HepG2 (cell line): ENCODE data around the gene SAMD10. TPM values are rescaled to one million over a fixed set of nuclear protein-coding genes. Genes with fewer than 3 reads are reported as not detected.
A peak's percentile ranks its signal among the peaks of the same experiment; 100 is the strongest.

Source experiments
- ESRRA ChIP-seq: sonication (generic); formaldehyde crosslinking; IDR thresholded peaks from 2 replicates; pipeline ENCODE4 v1.5.1; 2020; ENCODE audit warnings: mild to moderate bottlenecking, low read depth, missing genetic modification reagents
- HNRNPLL ChIP-seq: fragments of 200-400 bp; formaldehyde crosslinking; IDR thresholded peaks from 2 replicates; pipeline ENCODE4 v1.6.1; 2017; ENCODE audit warnings: mild to moderate bottlenecking, low read depth, low read length; ENCODE audit not compliant: poor library complexity, severe bottlenecking
- MAFK ChIP-seq, 2 experiments: IDR thresholded peaks in 1 of 2; conservative IDR thresholded peaks in 1 of 2; 2 replicates each; pipeline ENCODE4 v1.6.1; 2011; ENCODE audit warnings: improper control_type of control experiment in 2 of 2, low read length in 2 of 2
- MED13 ChIP-seq: sonication (generic); formaldehyde crosslinking; IDR thresholded peaks from 2 replicates; pipeline ENCODE4 v1.5.0; 2020; ENCODE audit warnings: missing genetic modification reagents
- MTF1 ChIP-seq: sonication (generic); formaldehyde crosslinking; IDR thresholded peaks from 2 replicates; pipeline ENCODE4 v1.5.0; 2020; ENCODE audit warnings: missing genetic modification reagents
- NONO ChIP-seq, 2 experiments: fragments of 450-650 bp in 1 of 2; sonication (generic) in 1 of 2; formaldehyde crosslinking in 1 of 2; IDR thresholded peaks in 1 of 2; conservative IDR thresholded peaks in 1 of 2; 2 replicates each; pipeline versions ENCODE4 v1.6.1 to v1.8.0; 2017 to 2022; ENCODE audit warnings: mild to moderate bottlenecking in 1 of 2, missing genetic modification reagents in 1 of 2, moderate library complexity in 1 of 2
- NR2F6 ChIP-seq, 2 experiments: IDR thresholded peaks; 2 replicates each; pipeline ENCODE4 v1.6.1; 2016; ENCODE audit warnings: antibody characterized with exemption in 1 of 2, mild to moderate bottlenecking in 1 of 2
- RBM39 ChIP-seq: fragments of 200-400 bp; formaldehyde crosslinking; IDR thresholded peaks from one replicate; pipeline ENCODE4 v1.6.1; 2018; ENCODE audit warnings: antibody characterized with exemption, mild to moderate bottlenecking, low read depth, low read length; ENCODE audit not compliant: poor library complexity, severe bottlenecking
- REST ChIP-seq, 2 experiments: IDR thresholded peaks; 2 replicates each; pipeline ENCODE4 v1.6.1; 2011 to 2012; ENCODE audit warnings: low read length in 2 of 2, borderline replicate concordance in 1 of 2, low read depth in 1 of 2, mild to moderate bottlenecking in 1 of 2, moderate library complexity in 1 of 2
- SSRP1 ChIP-seq: IDR thresholded peaks from 2 replicates; pipeline ENCODE4 v1.6.1; 2016; ENCODE audit warnings: control low read depth
- ZFP36L1 ChIP-seq: sonication (generic); formaldehyde crosslinking; IDR thresholded peaks from 2 replicates; pipeline ENCODE4 v1.8.0; 2022; ENCODE audit warnings: mild to moderate bottlenecking, missing genetic modification reagents, moderate library complexity
- ZKSCAN8 ChIP-seq: IDR thresholded peaks from 2 replicates; pipeline ENCODE4 v1.6.1; 2016; ENCODE audit warnings: borderline replicate concordance, missing genetic modification reagents, missing compliant biosample characterization
- ZNF136 ChIP-seq: sonication (generic); formaldehyde crosslinking; IDR thresholded peaks from 2 replicates; pipeline ENCODE4 v1.8.1; 2022; ENCODE audit warnings: low read depth, mild to moderate bottlenecking, moderate library complexity, missing genetic modification reagents
- ZNF143 ChIP-seq: sonication (generic); formaldehyde crosslinking; IDR thresholded peaks from 2 replicates; pipeline ENCODE4 v1.4.0; 2020; ENCODE audit warnings: missing genetic modification reagents
- ZNF432 ChIP-seq: sonication (generic); formaldehyde crosslinking; IDR thresholded peaks from 2 replicates; pipeline ENCODE4 v1.5.0; 2020; ENCODE audit warnings: missing genetic modification reagents, mild to moderate bottlenecking, borderline replicate concordance
- ZNF598 ChIP-seq: sonication (generic); formaldehyde crosslinking; IDR thresholded peaks from 2 replicates; pipeline ENCODE4 v1.5.1; 2020; ENCODE audit warnings: mild to moderate bottlenecking, missing genetic modification reagents, borderline replicate concordance
- ZNF670 ChIP-seq: sonication (generic); formaldehyde crosslinking; IDR thresholded peaks from 2 replicates; pipeline ENCODE4 v1.8.0; 2022; ENCODE audit warnings: mild to moderate bottlenecking, missing genetic modification reagents, borderline replicate concordance
- ZNF766 ChIP-seq: sonication (generic); formaldehyde crosslinking; IDR thresholded peaks from 2 replicates; pipeline ENCODE4 v1.5.0; 2020; ENCODE audit warnings: missing genetic modification reagents, borderline replicate concordance
- polyA plus RNA-seq, 8 experiments: library from polyadenylated mRNA; depleted of rRNA in 3 of 8; stranded (reverse) in 7 of 8; unstranded in 1 of 8; fragments of >200 nt; fragmentation: Illumina TruSeq in 4 of 8; extraction: Trizol in 4 of 8; gene quantifications; 2 replicates each; pipeline versions ENCODE4 v1.2.1 to v1.2.3, GENCODE V29; 2011 to 2016; ENCODE audit warnings: low read depth in 4 of 8, missing spikeins in 1 of 8, mixed read lengths in 1 of 8; ENCODE audit not compliant: insufficient read depth in 1 of 8
- total RNA-seq, 5 experiments: library from RNA; depleted of rRNA; stranded (reverse); fragments of >200 nt; fragmentation: Illumina TruSeq; extraction: Trizol; gene quantifications; 2 replicates each; pipeline ENCODE4 v1.2.3, GENCODE V29; 2016; ENCODE audit warnings: low read depth in 1 of 5
- TF ChIP-seq, protein P1 (sequence below): sonication (generic); formaldehyde crosslinking; conservative IDR thresholded peaks from 2 replicates; pipeline ENCODE4 v1.5.0; 2020; ENCODE audit warnings: missing genetic modification reagents
- TF ChIP-seq, protein P2 (sequence below): sonication (generic); formaldehyde crosslinking; IDR thresholded peaks from 2 replicates; pipeline ENCODE4 v1.5.1; 2020; ENCODE audit warnings: mild to moderate bottlenecking, missing genetic modification reagents

The SAMD10 gene
- total and polyA plus RNA-seq, 2 of the 13 experiments (the other 11 are each of a cell fraction or from before 2014, with no cell fraction given): 6.1 to 11.0 TPM

DNA sequence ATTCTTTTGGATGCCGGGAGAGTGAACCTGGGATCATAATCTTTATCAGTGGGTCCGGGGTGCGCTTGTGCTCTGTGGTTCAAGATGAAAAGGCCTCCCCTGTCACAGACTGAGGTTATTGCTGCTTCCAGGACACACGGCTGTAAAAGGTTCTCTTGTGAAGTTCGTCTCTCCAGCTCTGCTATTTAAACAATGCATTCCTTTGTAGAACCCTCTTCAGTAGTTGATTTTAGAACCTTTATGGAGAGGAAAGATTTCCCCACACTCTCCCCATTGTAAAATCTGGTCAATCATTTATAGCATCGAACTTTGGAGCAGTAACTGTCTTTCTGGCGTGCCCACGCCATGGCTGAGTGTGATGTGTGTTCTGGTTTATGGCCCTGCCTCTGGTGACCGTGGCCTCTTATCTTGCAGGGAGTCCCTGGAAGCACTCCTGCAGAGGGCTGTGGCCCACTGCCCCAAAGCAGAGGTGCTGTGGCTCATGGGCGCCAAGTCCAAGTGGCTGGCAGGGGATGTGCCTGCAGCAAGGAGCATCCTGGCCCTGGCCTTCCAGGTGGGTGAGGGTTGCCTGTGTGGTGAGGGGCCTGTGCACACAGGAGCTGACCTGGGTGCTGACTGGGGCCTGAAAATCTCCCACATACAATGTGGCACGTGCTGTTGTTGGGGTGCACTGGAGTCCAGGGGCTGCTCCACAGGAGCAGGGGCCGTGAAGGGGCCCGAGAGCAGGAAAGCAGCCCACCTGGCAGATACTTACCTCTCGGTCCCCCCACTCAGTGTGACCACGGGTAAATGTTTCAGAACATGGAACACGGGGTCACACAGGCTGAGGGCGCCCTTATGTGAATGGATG is 44.9 kb upstream of the SAMD10 start (continued):
- peak; percentile 46 for TF ChIP-seq HNRNPLL
- TF ChIP-seq SSRP1 (CRISPR knock-in tag): 0 out of 2 replicates have a peak, but pooled peaks have one; percentile 16
- no peak for TF ChIP-seq ZNF432
- TF ChIP-seq, protein P1, sequence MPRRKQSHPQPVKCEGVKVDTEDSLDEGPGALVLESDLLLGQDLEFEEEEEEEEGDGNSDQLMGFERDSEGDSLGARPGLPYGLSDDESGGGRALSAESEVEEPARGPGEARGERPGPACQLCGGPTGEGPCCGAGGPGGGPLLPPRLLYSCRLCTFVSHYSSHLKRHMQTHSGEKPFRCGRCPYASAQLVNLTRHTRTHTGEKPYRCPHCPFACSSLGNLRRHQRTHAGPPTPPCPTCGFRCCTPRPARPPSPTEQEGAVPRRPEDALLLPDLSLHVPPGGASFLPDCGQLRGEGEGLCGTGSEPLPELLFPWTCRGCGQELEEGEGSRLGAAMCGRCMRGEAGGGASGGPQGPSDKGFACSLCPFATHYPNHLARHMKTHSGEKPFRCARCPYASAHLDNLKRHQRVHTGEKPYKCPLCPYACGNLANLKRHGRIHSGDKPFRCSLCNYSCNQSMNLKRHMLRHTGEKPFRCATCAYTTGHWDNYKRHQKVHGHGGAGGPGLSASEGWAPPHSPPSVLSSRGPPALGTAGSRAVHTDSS (CRISPR knock-in tag): no peak
- TF ChIP-seq ZNF136 (CRISPR knock-in tag): no peak; the same call in 1 of the 2 replicates
- TF ChIP-seq MTF1 (CRISPR knock-in tag): no peak
- TF ChIP-seq ZNF670 (CRISPR knock-in tag): no peak; the same call in 1 of the 2 replicates
- TF ChIP-seq ESRRA (CRISPR knock-in tag): no peak; the same call in 1 of the 2 replicates
- TF ChIP-seq RBM39: no peak
- TF ChIP-seq NONO (IDR thresholded peaks at IDR 0.05): no peak
- peak; percentile 87 for TF ChIP-seq NONO (CRISPR knock-in tag; conservative IDR thresholded peaks at IDR 0.05)
- TF ChIP-seq, protein P2, sequence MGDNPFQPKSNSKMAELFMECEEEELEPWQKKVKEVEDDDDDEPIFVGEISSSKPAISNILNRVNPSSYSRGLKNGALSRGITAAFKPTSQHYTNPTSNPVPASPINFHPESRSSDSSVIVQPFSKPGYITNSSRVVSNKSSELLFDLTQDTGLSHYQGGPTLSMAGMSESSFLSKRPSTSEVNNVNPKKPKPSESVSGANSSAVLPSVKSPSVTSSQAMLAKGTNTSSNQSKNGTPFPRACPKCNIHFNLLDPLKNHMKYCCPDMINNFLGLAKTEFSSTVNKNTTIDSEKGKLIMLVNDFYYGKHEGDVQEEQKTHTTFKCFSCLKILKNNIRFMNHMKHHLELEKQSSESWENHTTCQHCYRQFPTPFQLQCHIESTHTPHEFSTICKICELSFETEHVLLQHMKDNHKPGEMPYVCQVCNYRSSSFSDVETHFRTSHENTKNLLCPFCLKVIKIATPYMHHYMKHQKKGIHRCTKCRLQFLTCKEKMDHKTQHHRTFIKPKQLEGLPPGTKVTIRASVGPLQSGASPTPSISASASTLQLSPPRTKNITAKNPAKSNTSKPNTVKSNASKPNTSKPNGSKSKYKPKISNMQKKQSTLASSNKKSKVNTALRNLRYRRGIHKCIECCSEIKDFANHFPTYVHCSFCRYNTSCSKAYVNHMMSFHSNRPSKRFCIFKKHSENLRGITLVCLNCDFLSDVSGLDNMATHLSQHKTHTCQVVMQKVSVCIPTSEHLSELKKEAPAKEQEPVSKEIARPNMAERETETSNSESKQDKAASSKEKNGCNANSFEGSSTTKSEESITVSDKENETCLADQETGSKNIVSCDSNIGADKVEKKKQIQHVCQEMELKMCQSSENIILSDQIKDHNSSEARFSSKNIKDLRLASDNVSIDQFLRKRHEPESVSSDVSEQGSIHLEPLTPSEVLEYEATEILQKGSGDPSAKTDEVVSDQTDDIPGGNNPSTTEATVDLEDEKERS (CRISPR knock-in tag): no peak
- peak; percentile 98 for TF ChIP-seq ZNF598
- TF ChIP-seq MED13: no peak
- no peak for TF ChIP-seq ZFP36L1 (CRISPR knock-in tag)
- peak; percentile 43 for TF ChIP-seq ZNF143 (CRISPR knock-in tag)
- TF ChIP-seq REST (IDR thresholded peaks at IDR 0.05; ENCODE audit: borderline replicate concordance in 1 of 2, low read depth in 1 of 2, low read length in 2 of 2): peak; percentile 64 to 89
- peak; percentile 59; the same call in 1 of the 2 replicates for TF ChIP-seq ZKSCAN8 (CRISPR knock-in tag)
- no peak for TF ChIP-seq MAFK (conservative IDR thresholded peaks at IDR 0.05 in 1 of 2, IDR thresholded peaks at IDR 0.05 in 1 of 2; ENCODE audit: low read length in 2 of 2)
- TF ChIP-seq NR2F6 (IDR thresholded peaks at IDR 0.05): peak; percentile 49
- TF ChIP-seq NR2F6 (CRISPR knock-in tag; IDR thresholded peaks at IDR 0.05): peak; percentile 74
- TF ChIP-seq ZNF766: no peak
